GM04503 (cell line): Measurements from ENCODE around the gene KPNA6.
"Not testable (repeated sequence)": the region's sequence is repeated elsewhere in the genome, so short reads cannot be mapped to it uniquely, and the experiment has no call there.

Source experiments
- DNase-seq: peaks from one replicate; pipeline ENCODE4 v3.0.0-alpha.2; 2012; ENCODE audit warnings: low read depth

Gene KPNA6

GRCh38 chr1:32142446-32143301, 34.8 kb downstream of the KPNA6 start:
- DNase-seq: peak; percentile 91

GRCh38 chr1:32143302-32143695, 35.4 kb downstream of the KPNA6 start:
- DNase-seq: not testable (repeated sequence)

DNA sequence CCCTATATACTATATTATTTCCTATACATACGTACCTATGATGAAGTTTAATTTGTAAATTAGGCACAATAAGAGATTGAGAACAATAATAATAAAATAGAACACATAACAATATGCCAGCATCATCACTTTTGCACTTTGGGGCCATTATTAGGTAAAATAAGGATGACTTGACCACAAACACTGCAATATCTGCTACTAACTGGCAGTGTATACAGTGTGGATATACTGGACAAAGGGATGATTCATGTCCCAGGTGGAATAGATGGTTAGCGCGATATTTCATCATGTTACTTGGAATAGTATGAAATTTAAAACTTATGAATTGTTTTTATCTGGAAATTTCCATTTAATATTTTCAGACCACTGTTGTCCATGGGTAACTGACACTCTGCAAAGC, 36.2 kb downstream of the KPNA6 start:
- DNase-seq: no peak

GRCh38 chr1:32147799-32148198, 39.9 kb downstream of the KPNA6 start:
- not testable (repeated sequence) for DNase-seq

DNA sequence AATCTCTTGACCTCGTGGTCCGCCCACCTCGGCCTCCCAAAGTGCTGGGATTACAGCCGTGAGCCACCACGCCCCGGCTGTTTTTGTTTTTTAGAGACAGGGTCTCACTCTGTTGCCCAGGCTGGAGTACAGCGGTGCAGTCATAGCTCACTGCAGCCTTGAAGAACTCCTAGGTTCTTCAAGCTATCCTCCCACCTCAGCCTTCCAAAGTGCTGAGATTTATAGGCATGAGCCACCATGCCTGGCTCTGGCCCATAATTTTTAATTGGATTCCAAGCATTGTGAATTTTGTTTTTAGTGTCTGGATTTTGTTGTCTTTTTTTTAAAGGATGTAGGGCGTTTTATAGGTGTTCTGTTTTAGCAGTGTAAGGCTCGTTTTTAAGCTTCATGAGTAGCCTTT, 43.0 kb downstream of the KPNA6 start:
- no peak for DNase-seq

- DNase-seq: peak; percentile 29
Measured at GRCh38 chr1:32151319-32151787, 43.5 kb downstream of the KPNA6 start.

GRCh38 chr1:32159189-32159588, 51.3 kb downstream of the KPNA6 start:
- no peak for DNase-seq

DNA sequence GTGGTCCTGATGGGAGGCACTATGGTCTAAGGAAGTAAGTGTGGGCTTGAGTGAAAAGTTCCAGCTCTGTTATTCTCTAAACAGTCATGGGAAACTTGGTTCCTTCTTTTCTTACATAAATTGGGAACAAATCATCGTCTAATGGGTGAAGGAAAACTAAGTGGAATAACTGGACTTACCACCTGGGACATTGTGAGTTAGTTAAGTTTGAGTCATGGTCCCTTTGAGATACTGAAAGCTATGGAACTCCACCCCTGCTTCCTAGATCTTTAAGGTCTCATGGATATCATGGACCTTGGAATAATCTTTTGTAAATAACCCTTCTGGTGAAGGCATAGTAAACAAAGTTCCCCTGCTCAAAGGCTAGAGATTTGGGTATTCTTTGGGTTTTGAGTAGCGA, 55.5 kb downstream of the KPNA6 start:
- no peak for DNase-seq

DNA sequence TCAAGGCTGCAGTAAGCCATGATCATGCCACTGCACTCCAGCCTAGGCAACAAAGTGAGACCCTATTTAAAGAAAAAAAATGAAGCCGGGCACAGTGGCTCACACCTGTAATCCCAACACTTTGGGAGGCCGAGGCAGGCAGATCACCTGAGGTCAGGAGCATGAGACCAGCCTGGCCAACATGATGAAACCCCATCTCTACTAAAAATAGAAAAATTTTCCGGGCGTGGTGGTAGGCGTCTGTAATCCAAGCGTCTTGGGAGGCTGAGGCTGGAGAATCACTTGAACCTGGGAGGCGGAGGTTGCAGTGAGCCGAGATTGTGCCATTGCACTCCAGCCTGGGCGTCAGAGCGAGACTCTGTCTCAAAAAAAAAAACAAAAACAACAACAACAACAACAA, 57.8 kb downstream of the KPNA6 start:
- DNase-seq: not testable (repeated sequence)

DNA sequence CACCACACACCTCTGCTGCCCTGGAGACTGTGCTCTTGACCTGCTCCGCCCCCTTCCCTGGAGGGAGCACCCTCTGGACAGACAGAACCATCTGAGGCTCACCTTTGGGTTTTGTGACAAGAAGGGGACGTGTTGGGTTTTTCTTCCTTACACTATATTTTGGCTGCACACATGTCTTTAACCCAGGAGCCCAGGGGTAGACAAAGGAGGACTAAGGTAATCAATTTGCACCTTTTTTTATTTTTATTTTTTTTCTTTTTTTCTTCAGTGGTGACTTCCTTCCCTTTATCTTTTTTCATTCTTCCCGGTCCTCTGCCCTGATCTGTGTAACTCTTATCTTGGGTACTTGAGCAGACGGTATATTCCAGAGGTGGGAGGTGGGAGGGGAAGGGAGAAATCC, 63.1 kb downstream of the KPNA6 start:
- DNase-seq: no peak

- DNase-seq: no peak
Measured at GRCh38 chr1:32172621-32173245, 64.9 kb downstream of the KPNA6 start.

DNA sequence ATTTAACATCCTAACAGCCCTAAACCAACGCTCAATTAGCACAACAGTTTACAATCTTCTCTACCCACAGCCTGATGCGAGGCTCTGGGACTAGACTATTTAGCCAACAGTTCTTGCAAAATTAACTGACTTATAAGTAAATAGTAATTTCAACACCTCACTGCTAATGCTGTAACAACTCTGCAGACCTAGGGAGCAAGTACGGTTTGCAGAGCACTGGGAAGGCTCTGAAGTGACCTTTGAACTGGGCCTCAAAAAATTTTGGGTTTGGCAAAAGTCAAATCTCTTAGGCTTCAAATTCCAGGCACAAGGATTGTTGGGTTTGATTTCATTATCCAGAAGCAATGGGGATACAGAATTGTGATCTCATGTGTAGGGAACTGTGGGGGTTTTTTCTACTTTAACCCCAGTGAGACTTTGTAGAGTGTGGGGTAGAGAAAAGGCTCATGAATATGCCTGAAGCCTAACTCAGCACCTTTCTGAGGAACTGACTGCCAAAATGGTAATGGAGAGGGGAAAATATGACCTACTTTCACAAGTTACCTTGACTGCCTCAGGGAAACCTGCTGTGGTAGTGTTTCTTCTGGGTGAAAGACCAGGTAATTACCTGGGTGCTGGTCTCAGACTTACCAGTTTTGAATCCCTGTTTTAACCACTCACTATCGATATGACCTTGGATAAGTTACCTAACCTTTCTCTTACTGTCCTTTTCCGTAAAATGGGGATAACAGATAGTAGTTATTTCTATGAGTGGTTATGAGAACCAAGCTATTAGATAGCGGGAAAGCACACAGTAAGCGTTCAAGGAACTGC, 70.7 kb downstream of the KPNA6 start:
- DNase-seq: no peak

DNA sequence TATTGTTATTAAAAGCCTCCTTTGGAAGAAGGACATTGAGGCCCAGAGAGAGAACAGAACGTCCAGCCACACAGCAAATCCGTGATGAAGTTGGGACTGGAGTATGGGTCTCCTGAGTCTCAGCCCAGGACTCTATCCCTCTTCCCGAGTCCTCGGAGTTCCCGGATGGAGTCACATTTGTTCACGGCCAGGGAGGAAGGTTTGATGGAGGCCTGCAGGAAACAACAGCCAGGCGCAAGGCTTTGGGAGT, 71.3 kb downstream of the KPNA6 start:
- no peak for DNase-seq

DNA sequence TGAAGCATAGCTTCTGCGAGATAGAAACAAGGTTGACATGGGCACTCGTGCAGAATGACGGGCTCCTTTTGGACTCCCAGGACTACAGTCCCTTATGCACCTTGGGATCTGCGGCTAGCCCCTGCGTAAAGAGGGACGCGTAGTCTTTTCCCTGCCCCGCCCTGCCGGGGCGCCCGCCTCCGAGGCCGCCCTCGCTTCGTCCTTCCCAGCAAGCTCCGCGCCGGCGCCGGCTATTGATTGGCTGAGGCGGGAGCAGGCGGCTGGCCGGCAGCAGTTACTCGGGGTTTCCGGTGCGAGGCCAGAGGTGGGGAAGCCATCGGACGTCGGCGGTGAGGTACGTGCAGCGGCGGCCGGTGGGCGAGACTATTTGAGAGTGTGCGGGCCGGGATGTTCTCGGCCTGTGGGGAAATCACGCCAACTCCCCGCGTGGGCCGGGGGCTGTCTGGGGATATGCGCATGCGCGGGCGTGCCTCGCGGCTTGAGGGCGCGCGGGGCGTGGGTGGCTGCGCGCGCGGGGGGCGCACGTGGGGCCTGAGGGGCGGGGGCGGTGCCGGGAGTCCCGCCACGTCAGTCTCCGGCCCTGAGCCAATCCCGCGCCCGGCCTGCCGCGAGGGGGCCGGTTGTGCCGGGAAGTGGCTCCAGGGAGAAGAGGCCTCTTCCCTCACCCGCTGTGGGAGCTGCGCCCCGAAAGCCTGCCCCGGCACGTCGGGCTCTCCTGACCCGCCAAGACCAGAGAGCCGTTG, 71.8 kb downstream of the KPNA6 start, which contains the start of gene TXLNA:
TXLNA (plus strand) TSS at position 233 of the 743 bp plus-strand sequence. CDS start 671 bp downstream, outside the sequence.
- DNase-seq: peak; percentile 60

DNA sequence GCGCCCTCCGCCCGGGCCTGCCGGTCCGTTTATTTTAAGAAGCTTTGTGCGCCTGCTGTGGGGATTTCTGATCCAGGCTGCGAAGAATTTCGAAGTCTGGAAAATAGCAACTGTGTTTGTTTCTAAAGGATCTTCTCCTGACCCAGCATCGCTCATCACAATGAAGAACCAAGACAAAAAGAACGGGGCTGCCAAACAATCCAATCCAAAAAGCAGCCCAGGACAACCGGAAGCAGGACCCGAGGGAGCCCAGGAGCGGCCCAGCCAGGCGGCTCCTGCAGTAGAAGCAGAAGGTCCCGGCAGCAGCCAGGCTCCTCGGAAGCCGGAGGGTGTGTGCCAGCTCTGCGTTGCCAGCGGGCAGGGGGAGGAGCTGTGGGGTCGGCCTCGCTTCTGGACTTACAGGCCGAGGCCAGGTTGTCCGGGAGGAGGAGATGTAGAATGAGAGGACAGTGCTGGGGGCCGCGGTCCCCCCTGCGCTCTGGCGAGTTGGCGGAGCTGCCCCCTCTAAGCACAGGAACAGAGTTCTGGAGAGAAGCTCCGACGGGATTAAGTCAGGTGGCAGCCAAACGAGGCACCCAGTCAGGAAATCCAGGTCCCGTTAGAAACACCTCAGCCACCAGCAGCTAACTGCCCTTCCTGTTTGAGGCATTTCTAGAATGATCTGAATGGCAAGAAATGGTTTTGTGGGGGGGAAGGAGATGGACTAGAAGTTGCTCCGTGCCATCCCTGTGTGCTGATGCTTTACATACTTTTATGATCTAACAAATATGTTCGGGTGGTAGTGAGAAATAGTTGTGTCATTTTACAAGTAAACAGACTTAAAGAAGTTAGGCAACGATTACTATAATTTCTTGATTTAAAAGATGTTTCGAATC, 72.6 kb downstream of the KPNA6 start:
- no peak for DNase-seq

- DNase-seq: no peak
Measured at GRCh38 chr1:32181065-32181464, 73.2 kb downstream of the KPNA6 start.

DNA sequence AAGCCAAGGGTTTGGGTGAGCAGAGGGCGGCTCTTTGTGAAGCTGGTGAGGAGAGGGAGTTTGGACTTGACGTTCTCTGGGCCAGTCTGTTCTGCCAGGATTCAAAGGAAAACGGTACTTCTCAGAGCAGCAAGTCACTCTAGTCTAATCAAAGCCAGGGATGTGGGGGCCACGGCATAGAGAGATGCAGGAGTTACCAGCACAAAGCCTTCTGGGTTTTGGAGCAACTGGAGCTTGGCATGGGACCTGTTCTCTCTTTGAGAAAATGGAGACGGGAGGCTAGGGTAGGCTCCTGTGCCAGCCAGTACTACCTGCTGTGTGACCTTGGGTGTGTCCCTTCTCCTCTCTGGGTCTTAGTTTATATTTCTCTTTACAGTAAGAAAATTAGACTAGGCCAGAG, 73.7 kb downstream of the KPNA6 start:
- no peak for DNase-seq

DNA sequence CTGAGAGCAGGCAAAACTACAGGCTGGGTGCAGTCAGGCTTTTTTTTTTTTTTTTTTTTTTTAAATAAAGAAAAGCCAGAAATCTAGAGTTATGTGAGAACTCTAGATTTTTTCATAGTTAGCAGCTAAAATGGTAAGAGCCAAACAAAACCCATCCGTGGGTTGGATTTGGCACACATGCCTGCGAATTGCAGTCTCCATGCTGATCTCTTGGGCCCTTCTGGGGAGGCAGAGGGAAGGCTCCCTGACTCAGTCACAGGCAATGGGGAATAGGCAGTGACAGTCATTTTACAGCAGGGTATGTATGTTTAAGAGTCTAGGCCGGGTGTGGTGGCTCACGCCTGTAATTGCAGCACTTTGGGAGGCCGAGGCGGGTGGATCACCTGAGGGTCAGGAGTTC, 74.2 kb downstream of the KPNA6 start:
- DNase-seq: no peak

GRCh38 chr1:32184650-32185049, 76.8 kb downstream of the KPNA6 start:
- DNase-seq: no peak

DNA sequence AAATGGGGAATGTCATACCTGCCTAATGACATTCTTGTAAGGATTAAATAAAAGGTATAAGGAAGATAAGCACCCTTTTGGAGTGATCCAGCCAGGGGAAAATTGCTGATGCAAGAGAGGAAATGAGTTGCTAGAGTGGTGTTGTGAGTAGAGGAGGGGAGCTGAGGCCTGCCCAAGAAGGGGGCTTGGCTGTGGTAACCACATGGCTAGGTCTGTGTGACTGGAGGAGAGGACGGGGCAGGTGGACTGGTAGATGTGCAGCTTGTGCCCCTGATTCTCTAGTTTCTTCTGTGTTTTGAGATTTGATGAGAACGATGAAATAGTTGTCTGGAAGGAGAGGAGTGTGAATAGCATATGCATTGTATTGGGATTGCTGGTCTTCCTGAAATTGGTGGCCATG, 78.2 kb downstream of the KPNA6 start:
- no peak for DNase-seq

DNA sequence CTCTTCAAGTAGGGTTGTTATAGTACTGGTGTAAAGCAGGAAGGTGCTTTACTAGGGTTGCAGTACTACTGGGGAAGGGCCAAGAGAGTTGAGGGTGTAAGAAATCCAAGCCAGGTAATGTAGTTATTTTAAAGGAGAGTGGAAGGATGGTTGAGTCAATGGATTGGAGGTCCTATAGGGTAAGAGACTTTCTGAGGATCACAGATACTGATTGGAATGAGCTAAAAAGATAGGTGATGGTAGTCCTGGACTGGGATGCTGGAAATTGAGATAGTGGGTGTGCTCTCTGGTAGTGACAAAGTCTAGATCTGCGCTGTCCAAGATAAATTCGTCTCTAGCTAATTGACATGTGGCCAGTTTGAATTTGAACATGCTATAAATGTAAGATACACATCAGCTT, 78.6 kb downstream of the KPNA6 start:
- no peak for DNase-seq
